Karpas-422 (cell line): ENCODE data around the gene ARL17A. TPM values are rescaled to one million over a fixed set of nuclear protein-coding genes. Genes with fewer than 3 reads are reported as not detected.
"Not testable (repeated sequence)": the region's sequence is repeated elsewhere in the genome, so short reads cannot be mapped to it uniquely, and the experiment has no call there.

ENCODE experiments used
- DNase-seq: peaks from one replicate; pipeline ENCODE4 v3.0.0-alpha.2; 2015
- H2AFZ ChIP-seq: fragments of 200-600 bp; sonication (generic); 2 replicates; pipeline ENCODE4 v1.6.1; 2014; ENCODE audit warnings: antibody characterized with exemption, low read length, mixed read lengths
- H3K27ac ChIP-seq: fragments of 200-600 bp; sonication (generic); 2 replicates; pipeline ENCODE4 v1.5.1; 2014; ENCODE audit warnings: mild to moderate bottlenecking, low read length, moderate library complexity
- H3K27me3 ChIP-seq: fragments of 200-600 bp; sonication (generic); 2 replicates; pipeline ENCODE4 v1.6.1; 2014; ENCODE audit warnings: low read length, mixed read lengths
- H3K36me3 ChIP-seq: fragments of 200-600 bp; sonication (generic); 2 replicates; pipeline ENCODE4 v1.6.1; 2014; ENCODE audit warnings: low read length, mixed read lengths; ENCODE audit not compliant: insufficient read depth
- H3K4me1 ChIP-seq: fragments of 200-600 bp; sonication (generic); 2 replicates; pipeline ENCODE4 v1.6.1; 2014; ENCODE audit warnings: mild to moderate bottlenecking, low read length, mixed read lengths
- H3K4me2 ChIP-seq: fragments of 200-600 bp; sonication (generic); 2 replicates; pipeline ENCODE4 v1.6.1; 2014; ENCODE audit warnings: low read length, low read depth, mild to moderate bottlenecking; ENCODE audit not compliant: poor library complexity, severe bottlenecking
- H3K4me3 ChIP-seq: fragments of 200-600 bp; sonication (generic); 2 replicates; pipeline ENCODE4 v1.5.1; 2014; ENCODE audit warnings: mild to moderate bottlenecking, antibody characterized with exemption, low read length, mixed read lengths
- H3K79me2 ChIP-seq: fragments of 200-600 bp; sonication (generic); 2 replicates; pipeline ENCODE4 v1.6.1; 2014; ENCODE audit warnings: mild to moderate bottlenecking, low read length, mixed read lengths
- H3K9ac ChIP-seq: fragments of 200-600 bp; sonication (generic); 2 replicates; pipeline ENCODE4 v1.6.0; 2014; ENCODE audit warnings: low read length
- H3K9me2 ChIP-seq: fragments of 200-600 bp; sonication (generic), shearing (Covaris generic); replicated peaks from 2 replicates; pipeline ENCODE4 v1.6.0; 2014; ENCODE audit warnings: mild to moderate bottlenecking, low read length, moderate library complexity; ENCODE audit not compliant: insufficient read depth
- H3K9me3 ChIP-seq: fragments of 300-700, 200-600 bp; sonication (generic); 2 replicates; pipeline ENCODE4 v1.6.1; 2014; ENCODE audit warnings: low read length, mixed read lengths
- H4K20me1 ChIP-seq: fragments of 200-600 bp; sonication (generic); 2 replicates; pipeline ENCODE4 v1.6.1; 2014; ENCODE audit warnings: mild to moderate bottlenecking, antibody characterized with exemption, low read length, low read depth; ENCODE audit not compliant: insufficient read depth
- total RNA-seq: library from RNA; depleted of rRNA; stranded (reverse); fragments of >200 nt; shearing (Covaris generic); gene quantifications from 2 replicates; pipeline ENCODE4 v1.2.3, GENCODE V29; 2014; ENCODE audit warnings: low replicate concordance; rRNA removed

Gene ARL17A
- total RNA-seq: 22.3 and 56.6 TPM in 2 replicates

GRCh38 chr17:46579083-46580075 is at the start of gene ARL17A:
Gene ARL17A (minus strand): TSS chr17:46579691. CDS start chr17:46576322, 3,369 bp downstream.
- not testable (repeated sequence) for H2AFZ ChIP-seq, H3K4me1 ChIP-seq, H3K4me2 ChIP-seq, H3K9me3 ChIP-seq, H3K79me2 ChIP-seq, H3K9ac ChIP-seq, H4K20me1 ChIP-seq, H3K9me2 ChIP-seq, H3K36me3 ChIP-seq, DNase-seq, H3K27me3 ChIP-seq, H3K27ac ChIP-seq, H3K4me3 ChIP-seq

GRCh38 chr17:46628753-46629436 is 49.4 kb upstream of the ARL17A start:
- not testable (repeated sequence) for H3K9me2 ChIP-seq, H3K27ac ChIP-seq, H3K4me2 ChIP-seq, H3K27me3 ChIP-seq, DNase-seq, H3K9me3 ChIP-seq, H3K4me3 ChIP-seq, H3K4me1 ChIP-seq, H3K9ac ChIP-seq, H2AFZ ChIP-seq, H3K36me3 ChIP-seq, H3K79me2 ChIP-seq, H4K20me1 ChIP-seq

GRCh38 chr17:46627452-46627851 is 48.0 kb upstream of the ARL17A start:
- not testable (repeated sequence) for H4K20me1 ChIP-seq, H3K4me3 ChIP-seq, H3K9me2 ChIP-seq, H3K9me3 ChIP-seq, DNase-seq, H3K4me2 ChIP-seq, H3K9ac ChIP-seq, H3K4me1 ChIP-seq, H3K27me3 ChIP-seq, H3K36me3 ChIP-seq, H3K79me2 ChIP-seq, H3K27ac ChIP-seq, H2AFZ ChIP-seq

- H3K79me2 ChIP-seq, H2AFZ ChIP-seq, H3K4me1 ChIP-seq, H3K4me2 ChIP-seq, H3K27ac ChIP-seq, H4K20me1 ChIP-seq, H3K9me3 ChIP-seq, H3K9ac ChIP-seq, DNase-seq, H3K36me3 ChIP-seq, H3K4me3 ChIP-seq, H3K9me2 ChIP-seq, H3K27me3 ChIP-seq: not testable (repeated sequence)
These were observed 45.2 kb upstream of the ARL17A start for GRCh38 chr17:46624726-46625125.

GRCh38 chr17:46623790-46624189 is 44.3 kb upstream of the ARL17A start:
- not testable (repeated sequence) for H3K36me3 ChIP-seq, H3K79me2 ChIP-seq, H3K27ac ChIP-seq, DNase-seq, H3K4me1 ChIP-seq, H3K9ac ChIP-seq, H4K20me1 ChIP-seq, H3K4me2 ChIP-seq, H3K9me3 ChIP-seq, H3K9me2 ChIP-seq, H2AFZ ChIP-seq, H3K4me3 ChIP-seq, H3K27me3 ChIP-seq

GRCh38 chr17:46618975-46619374 is 39.5 kb upstream of the ARL17A start:
- H3K4me1 ChIP-seq, H4K20me1 ChIP-seq, H3K27ac ChIP-seq, H3K36me3 ChIP-seq, H3K27me3 ChIP-seq, H3K9me3 ChIP-seq, H3K4me3 ChIP-seq, H3K9ac ChIP-seq, H3K9me2 ChIP-seq, DNase-seq, H2AFZ ChIP-seq, H3K4me2 ChIP-seq, H3K79me2 ChIP-seq: not testable (repeated sequence)

GRCh38 chr17:46617121-46617520 is 37.6 kb upstream of the ARL17A start:
- H3K9me2 ChIP-seq, H3K4me2 ChIP-seq: not testable (repeated sequence)

GRCh38 chr17:46613876-46614275 is 34.4 kb upstream of the ARL17A start:
- H3K27me3 ChIP-seq, H3K36me3 ChIP-seq, H3K4me2 ChIP-seq, H4K20me1 ChIP-seq, DNase-seq, H3K4me1 ChIP-seq, H2AFZ ChIP-seq, H3K9me2 ChIP-seq, H3K79me2 ChIP-seq, H3K27ac ChIP-seq, H3K9ac ChIP-seq, H3K4me3 ChIP-seq, H3K9me3 ChIP-seq: not testable (repeated sequence)

More at GRCh38 chr17:46617121-46617520, 37.6 kb upstream of the ARL17A start:
- H3K4me1 ChIP-seq, H2AFZ ChIP-seq, H3K36me3 ChIP-seq, H4K20me1 ChIP-seq, H3K27ac ChIP-seq, H3K27me3 ChIP-seq, DNase-seq, H3K9ac ChIP-seq, H3K79me2 ChIP-seq, H3K4me3 ChIP-seq, H3K9me3 ChIP-seq: not testable (repeated sequence)
